IPS DF 4.7 (cell line): Measurements from ENCODE around the gene CKAP4.
A peak's percentile ranks its signal among the peaks of the same experiment; 100 is the strongest.

Experiments used
- DNase-seq: peaks from one replicate; pipeline ENCODE4 v3.0.0-alpha.2; 2013; ENCODE audit warnings: low spot score; ENCODE audit errors: extremely low read depth

Gene CKAP4

GRCh38 chr12:106275458-106275857 is 27.6 kb upstream of the CKAP4 start:
- DNase-seq = no peak

- no peak for DNase-seq
Observed at GRCh38 chr12:106274575-106275121, 26.8 kb upstream of the CKAP4 start.

- DNase-seq = no peak
Observed at GRCh38 chr12:106274012-106274411, 26.2 kb upstream of the CKAP4 start.

GRCh38 chr12:106273491-106273890 is 25.7 kb upstream of the CKAP4 start:
- DNase-seq = no peak

GRCh38 chr12:106271575-106272505 is 24.0 kb upstream of the CKAP4 start:
- no peak for DNase-seq

GRCh38 chr12:106269150-106269771 is 21.4 kb upstream of the CKAP4 start:
- DNase-seq = no peak

- no peak for DNase-seq
Observed at GRCh38 chr12:106267535-106267934, 19.7 kb upstream of the CKAP4 start.

- no peak for DNase-seq
Observed at GRCh38 chr12:106265116-106265515, 17.3 kb upstream of the CKAP4 start.

- DNase-seq = no peak
Observed at GRCh38 chr12:106258935-106259334, 11.1 kb upstream of the CKAP4 start.

- DNase-seq = no peak
Observed at GRCh38 chr12:106258226-106258625, 10.4 kb upstream of the CKAP4 start.

- DNase-seq = no peak
Observed at GRCh38 chr12:106256524-106256923, 8.7 kb upstream of the CKAP4 start.

GRCh38 chr12:106255952-106256351 is 8.1 kb upstream of the CKAP4 start:
- no peak for DNase-seq

GRCh38 chr12:106255493-106255892 is 7.7 kb upstream of the CKAP4 start:
- DNase-seq = no peak

- DNase-seq = peak; percentile 49
Observed at GRCh38 chr12:106254724-106255123, 6.9 kb upstream of the CKAP4 start.

GRCh38 chr12:106251631-106252455 is 4.0 kb upstream of the CKAP4 start:
- DNase-seq = no peak

GRCh38 chr12:106249411-106250135 is 1.8 kb upstream of the CKAP4 start:
- DNase-seq = no peak

- no peak for DNase-seq
Observed at GRCh38 chr12:106248846-106249371, 1.1 kb upstream of the CKAP4 start.

GRCh38 chr12:106248312-106248845 is 559 bp upstream of the CKAP4 start:
- no peak for DNase-seq

- DNase-seq = no peak
Observed at GRCh38 chr12:106246891-106247673, 738 bp downstream of the CKAP4 start.

- no peak for DNase-seq
Observed at GRCh38 chr12:106245767-106246166, 2.1 kb downstream of the CKAP4 start.
